Endothelial cell of umbilical vein (primary cell): ENCODE measurements around the gene PFN3. TPM values are rescaled to one million over a fixed set of nuclear protein-coding genes. Genes with fewer than 3 reads are reported as not detected.

Experiments
- BruUV-seq: library from RNA; stranded (reverse); fragments of 400-500 nt; replicated peaks from 2 replicates; lab custom pipeline; 2021; lab: Mats Ljungman, UMichigan
- CTCF ChIA-PET: fragments of 300-600, 350-600 bp; sonication (Branson Sonifier 250); formaldehyde crosslinking; loops from one replicate; lab custom pipeline; 2021; ENCODE audit warnings: antibody characterized with exemption, inconsistent platforms; lab: Charles Lee
- POLR2A ChIA-PET: fragments of 300-600, 350-600 bp; sonication (Branson Sonifier 250); formaldehyde crosslinking; loops from one replicate; lab custom pipeline; 2021; ENCODE audit warnings: antibody characterized with exemption, inconsistent platforms; lab: Charles Lee
- DNase-seq: peaks from one replicate; pipeline ENCODE4 v3.0.0-alpha.2; 2011; ENCODE audit warnings: low read depth, low spot score
- FAIRE-seq: peaks from 2 replicates; lab custom pipeline; 2011; peaks lifted over from hg19 to GRCh38; lab: Jason Lieb, UNC
- H2AFZ ChIP-seq: 2 replicates; pipeline ENCODE4 v1.6.0; 2012; ENCODE audit warnings: low read depth, low read length, control low read depth, inconsistent platforms
- H3K27ac ChIP-seq: 2 replicates; pipeline ENCODE4 v1.5.1; 2011; ENCODE audit warnings: low read depth, mild to moderate bottlenecking, control low read depth, low read length, moderate library complexity; ENCODE audit not compliant: insufficient read depth
- H3K27me3 ChIP-seq, 2 experiments: 2 replicates each; pipeline versions ENCODE4 v1.6.0 to v1.6.1; 2011; ENCODE audit warnings: low read length in 2 of 2, mixed read lengths in 1 of 2; ENCODE audit not compliant: control insufficient read depth in 2 of 2, insufficient read depth in 2 of 2
- H3K36me3 ChIP-seq, 2 experiments: 2 replicates in 1 of 2; 3 replicates in 1 of 2; pipeline ENCODE4 v1.5.1; 2011; ENCODE audit warnings: low read length in 2 of 2, mild to moderate bottlenecking in 1 of 2, moderate library complexity in 1 of 2; ENCODE audit not compliant: control insufficient read depth in 2 of 2, insufficient read depth in 2 of 2; ENCODE audit errors: extremely low read depth in 1 of 2
- H3K4me1 ChIP-seq: 3 replicates; pipeline ENCODE4 v1.5.1; 2011; ENCODE audit warnings: mild to moderate bottlenecking, low read length; ENCODE audit not compliant: control insufficient read depth, insufficient read depth; ENCODE audit errors: extremely low read depth
- H3K4me2 ChIP-seq: 2 replicates; pipeline ENCODE4 v1.6.1; 2011; ENCODE audit warnings: low read length, control low read depth, mixed read lengths; ENCODE audit not compliant: insufficient read depth
- H3K4me3 ChIP-seq, 3 experiments: fragments of 200-600 bp in 1 of 3; sonication (generic), shearing (Covaris generic) in 1 of 3; replicated peaks in 1 of 3; 2 replicates each; pipeline ENCODE4 v1.5.1; 2011 to 2016; ENCODE audit warnings: control low read depth in 3 of 3, low read length in 3 of 3, mild to moderate bottlenecking in 2 of 3, inconsistent platforms in 1 of 3, low read depth in 1 of 3, moderate library complexity in 1 of 3; ENCODE audit not compliant: insufficient read depth in 1 of 3
- H3K79me2 ChIP-seq: 2 replicates; pipeline ENCODE4 v1.6.0; 2012; ENCODE audit warnings: low read length, inconsistent platforms; ENCODE audit not compliant: control insufficient read depth, insufficient read depth
- H3K9ac ChIP-seq: replicated peaks from 2 replicates; pipeline ENCODE3; 2011; ENCODE audit warnings: low read length, control low read depth; ENCODE audit not compliant: insufficient read depth; ENCODE audit errors: extremely low read depth
- H3K9me1 ChIP-seq: replicated peaks from 3 replicates; pipeline ENCODE4 v1.6.0; 2011; ENCODE audit warnings: mild to moderate bottlenecking, low read length; ENCODE audit not compliant: control insufficient read depth, insufficient read depth; ENCODE audit errors: extremely low read depth
- H3K9me3 ChIP-seq: replicated peaks from 2 replicates; pipeline ENCODE4 v1.5.1; 2012; ENCODE audit warnings: low read length, inconsistent platforms; ENCODE audit not compliant: control insufficient read depth, insufficient read depth
- H4K20me1 ChIP-seq: replicated peaks from 2 replicates; pipeline ENCODE3; 2011; ENCODE audit warnings: mild to moderate bottlenecking, low read length; ENCODE audit not compliant: control insufficient read depth, insufficient read depth; ENCODE audit errors: extremely low read depth
- CTCF ChIP-seq, 2 donors: IDR thresholded peaks; 1 replicate in 1 of 2; 2 replicates in 1 of 2; pipeline ENCODE4 v1.5.1; 2011; ENCODE audit warnings: low read length in 2 of 2, mild to moderate bottlenecking in 2 of 2, moderate library complexity in 2 of 2, control low read depth in 1 of 2, inconsistent platforms in 1 of 2, low read depth in 1 of 2; ENCODE audit not compliant: insufficient read depth in 1 of 2; ENCODE audit errors: extremely low read depth in 1 of 2
- EZH2 ChIP-seq: IDR thresholded peaks from 2 replicates; pipeline ENCODE4 v1.6.1; 2012; ENCODE audit warnings: borderline replicate concordance, low read depth, mild to moderate bottlenecking, moderate library complexity, low read length, inconsistent platforms; ENCODE audit not compliant: severe bottlenecking
- GATA2 ChIP-seq: IDR thresholded peaks from 2 replicates; pipeline ENCODE4 v1.7.0; 2011; ENCODE audit warnings: low read depth, mild to moderate bottlenecking, moderate library complexity, mixed read lengths, low read length; ENCODE audit not compliant: insufficient read length, insufficient read depth
- JUN ChIP-seq: IDR thresholded peaks from 2 replicates; pipeline ENCODE4 v1.6.1; 2011; ENCODE audit warnings: borderline replicate concordance, low read depth; ENCODE audit not compliant: insufficient read length, insufficient read depth
- MYC ChIP-seq: IDR thresholded peaks from one replicate; pipeline ENCODE4 v1.6.1; 2011; ENCODE audit warnings: mild to moderate bottlenecking, low read depth, low read length
- POLR2A ChIP-seq: IDR thresholded peaks from 2 replicates; pipeline ENCODE4 v1.6.1; 2012; ENCODE audit warnings: low read depth, mild to moderate bottlenecking, control low read depth, low read length
- POLR2AphosphoS5 ChIP-seq: IDR thresholded peaks from 2 replicates; pipeline ENCODE4 v1.6.1; 2012; ENCODE audit warnings: low read depth, mild to moderate bottlenecking, control low read depth, low read length, moderate library complexity; ENCODE audit not compliant: insufficient read depth
- dilution Hi-C: fragments of 300-500 bp; cut with MboI; formaldehyde crosslinking; loops from one replicate; pipeline ENCODE4 v1.15.0; 2019; ENCODE audit warnings: low sequenced_read_pairs; ENCODE audit not compliant: extremely low pct_ligation_motif_present
- intact Hi-C: fragments of 100-400 bp; cut with micrococcal nuclease; formaldehyde crosslinking; loops from one replicate; pipeline ENCODE4 v1.10.0; 2022
- polyA plus RNA-seq, 4 experiments: library from polyadenylated mRNA; depleted of rRNA in 3 of 4; stranded (reverse) in 3 of 4; unstranded in 1 of 4; fragments of >200 nt; gene quantifications; 2 replicates each; pipeline versions ENCODE4 v1.2.1 to v1.2.3, GENCODE V29; 2011 to 2012; ENCODE audit warnings: missing spikeins in 1 of 4
- total RNA-seq: library from RNA; stranded (reverse); gene quantifications from 2 replicates; pipeline ENCODE4 v1.2.3, GENCODE V29; 2021

Gene PFN3
- total and polyA plus RNA-seq, 2 donors (not counting 3 experiments of a cell fraction or from before 2014, with no cell fraction given), result not detected

- Histone ChIP-seq H3K4me3 (no peak overlapping the region), H3K27me3 (no peaks in the 10 kb centered on the region), H3K4me1 (peaks cover 4% of the 10 kb centered on the region), H3K9ac (no peak overlapping the region), H3K9me3 (no peaks in the 10 kb centered on the region), H3K79me2 (peaks cover 23% of the 10 kb centered on the region), H4K20me1 (no peaks in the 10 kb centered on the region), H3K36me3 (peaks cover 11 to 31% of the 10 kb centered on the region in 2 experiments), H3K27ac (no peak overlapping the region), H3K9me1 (no peaks in the 10 kb centered on the region), H3K4me2 (no peak overlapping the region), H2AFZ (no peak overlapping the region)
- no peak for FAIRE-seq
- TF ChIP-seq POLR2A, result no peak
- no peak for TF ChIP-seq EZH2
- TF ChIP-seq MYC, result no peak
- TF ChIP-seq JUN, result no peak
- TF ChIP-seq CTCF (IDR thresholded peaks at IDR 0.05; ENCODE audit: extremely low read depth in 1 of 2, insufficient read depth in 1 of 2, low read depth in 1 of 2, low read length in 2 of 2), result no peak
- no peak for TF ChIP-seq POLR2AphosphoS5
- TF ChIP-seq GATA2, result no peak
- no TSS peak for BruUV-seq
- DNase-seq, result no peak
- intact Hi-C loops, result no loop called here
- POLR2A ChIA-PET, result no interaction called here
- dilution Hi-C loops, result no loop called here
- CTCF ChIA-PET, result interaction anchor here (0.7 to 1.4 kb wide), 3 partner anchors 28 to 29 kb away, joined by 3 to 5 read pairs (median 3); no protein-coding TSS in a partner anchor
Observed at GRCh38 chr5:177432143-177432838, 31.8 kb upstream of the PFN3 start.
